ENCODE results near the gene PRKCH.

The PRKCH gene

GRCh38 chr14:61334197-61334701, 12.9 kb downstream of the PRKCH start:
- no CpG with 5 or more reads among the region's 11 CpGs for WGBS (ENCODE audit: insufficient coverage, insufficient read length)
- H3K36me3 ChIP-seq (ENCODE audit: control insufficient read depth, insufficient read depth, low read length) = no peaks in the 10 kb centered on the region

GRCh38 chr14:61335049-61335448, 13.7 kb downstream of the PRKCH start:
- H3K27me3 ChIP-seq (ENCODE audit: control insufficient read depth, insufficient read depth, low read length) = no peaks in the 10 kb centered on the region
- H3K27ac ChIP-seq (ENCODE audit: low read length) = no peak overlapping the region
- no peaks in the 10 kb centered on the region for H3K36me3 ChIP-seq (ENCODE audit: control insufficient read depth, insufficient read depth, low read length)
- no peak overlapping the region for H3K4me3 ChIP-seq (ENCODE audit: low read length)
- WGBS (ENCODE audit: insufficient coverage, insufficient read length) = no CpG with 5 or more reads among the region's 3 CpGs
- DNase-seq (ENCODE audit: low read depth, low spot score) = no peak
- H3K4me1 ChIP-seq (ENCODE audit: control insufficient read depth, insufficient read depth, low read length) = no peaks in the 10 kb centered on the region
- no peaks in the 10 kb centered on the region for H3K9me3 ChIP-seq (ENCODE audit: control insufficient read depth, insufficient read depth, low read length)

More at GRCh38 chr14:61334197-61334701, 12.9 kb downstream of the PRKCH start:
- Histone ChIP-seq H3K4me3 (ENCODE audit: low read length) (no peak overlapping the region), H3K27me3 (ENCODE audit: control insufficient read depth, insufficient read depth, low read length) (no peaks in the 10 kb centered on the region), H3K9me3 (ENCODE audit: control insufficient read depth, insufficient read depth, low read length) (no peaks in the 10 kb centered on the region), H3K4me1 (ENCODE audit: control insufficient read depth, insufficient read depth, low read length) (no peaks in the 10 kb centered on the region), H3K27ac (ENCODE audit: low read length) (no peak overlapping the region)
- no peak for DNase-seq (ENCODE audit: low read depth, low spot score)

GRCh38 chr14:61335671-61336275, 14.4 kb downstream of the PRKCH start:
- no peak overlapping the region for H3K4me3 ChIP-seq (ENCODE audit: low read length)
- H3K27ac ChIP-seq (ENCODE audit: low read length) = no peak overlapping the region
- H3K36me3 ChIP-seq (ENCODE audit: control insufficient read depth, insufficient read depth, low read length) = no peaks in the 10 kb centered on the region
- no peak for DNase-seq (ENCODE audit: low read depth, low spot score)
- H3K9me3 ChIP-seq (ENCODE audit: control insufficient read depth, insufficient read depth, low read length) = no peaks in the 10 kb centered on the region
- H3K27me3 ChIP-seq (ENCODE audit: control insufficient read depth, insufficient read depth, low read length) = no peaks in the 10 kb centered on the region
- no peaks in the 10 kb centered on the region for H3K4me1 ChIP-seq (ENCODE audit: control insufficient read depth, insufficient read depth, low read length)
- WGBS (ENCODE audit: insufficient coverage, insufficient read length) = no CpG with 5 or more reads among the region's 1 CpG

GRCh38 chr14:61337893-61338292, 16.5 kb downstream of the PRKCH start:
- Histone ChIP-seq H3K9me3 (ENCODE audit: control insufficient read depth, insufficient read depth, low read length) (no peaks in the 10 kb centered on the region), H3K36me3 (ENCODE audit: control insufficient read depth, insufficient read depth, low read length) (no peaks in the 10 kb centered on the region), H3K4me3 (ENCODE audit: low read length) (no peak overlapping the region), H3K27ac (ENCODE audit: low read length) (no peak overlapping the region), H3K4me1 (ENCODE audit: control insufficient read depth, insufficient read depth, low read length) (no peaks in the 10 kb centered on the region), H3K27me3 (ENCODE audit: control insufficient read depth, insufficient read depth, low read length) (no peaks in the 10 kb centered on the region)
- no CpG with 5 or more reads among the region's 4 CpGs for WGBS (ENCODE audit: insufficient coverage, insufficient read length)
- DNase-seq (ENCODE audit: low read depth, low spot score) = no peak

GRCh38 chr14:61338457-61338856, 17.1 kb downstream of the PRKCH start:
- H3K27ac ChIP-seq (ENCODE audit: low read length) = no peak overlapping the region
- no peaks in the 10 kb centered on the region for H3K4me1 ChIP-seq (ENCODE audit: control insufficient read depth, insufficient read depth, low read length)
- no peaks in the 10 kb centered on the region for H3K36me3 ChIP-seq (ENCODE audit: control insufficient read depth, insufficient read depth, low read length)
- DNase-seq (ENCODE audit: low read depth, low spot score) = no peak
- no peaks in the 10 kb centered on the region for H3K27me3 ChIP-seq (ENCODE audit: control insufficient read depth, insufficient read depth, low read length)
- no CpG with 5 or more reads among the region's 2 CpGs for WGBS (ENCODE audit: insufficient coverage, insufficient read length)
- no peaks in the 10 kb centered on the region for H3K9me3 ChIP-seq (ENCODE audit: control insufficient read depth, insufficient read depth, low read length)
- H3K4me3 ChIP-seq (ENCODE audit: low read length) = no peak overlapping the region

- WGBS (ENCODE audit: insufficient coverage, insufficient read length) = no CpG with 5 or more reads among the region's 5 CpGs
Observed at GRCh38 chr14:61341275-61342206, 20.2 kb downstream of the PRKCH start.

GRCh38 chr14:61342486-61342885, 21.1 kb downstream of the PRKCH start:
- Histone ChIP-seq H3K4me3 (ENCODE audit: low read length) (no peak overlapping the region), H3K9me3 (ENCODE audit: control insufficient read depth, insufficient read depth, low read length) (no peaks in the 10 kb centered on the region), H3K36me3 (ENCODE audit: control insufficient read depth, insufficient read depth, low read length) (no peaks in the 10 kb centered on the region), H3K27ac (ENCODE audit: low read length) (no peak overlapping the region), H3K4me1 (ENCODE audit: control insufficient read depth, insufficient read depth, low read length) (no peaks in the 10 kb centered on the region), H3K27me3 (ENCODE audit: control insufficient read depth, insufficient read depth, low read length) (no peaks in the 10 kb centered on the region)
- WGBS (ENCODE audit: insufficient coverage, insufficient read length) = no CpG with 5 or more reads among the region's 5 CpGs
- DNase-seq (ENCODE audit: low read depth, low spot score) = no peak

More at GRCh38 chr14:61341275-61342206, 20.2 kb downstream of the PRKCH start:
- Histone ChIP-seq H3K4me3 (ENCODE audit: low read length) (no peak overlapping the region), H3K9me3 (ENCODE audit: control insufficient read depth, insufficient read depth, low read length) (no peaks in the 10 kb centered on the region), H3K27me3 (ENCODE audit: control insufficient read depth, insufficient read depth, low read length) (no peaks in the 10 kb centered on the region), H3K4me1 (ENCODE audit: control insufficient read depth, insufficient read depth, low read length) (no peaks in the 10 kb centered on the region), H3K36me3 (ENCODE audit: control insufficient read depth, insufficient read depth, low read length) (no peaks in the 10 kb centered on the region), H3K27ac (ENCODE audit: low read length) (no peak overlapping the region)
- DNase-seq (ENCODE audit: low read depth, low spot score) = no peak

- WGBS (ENCODE audit: insufficient coverage, insufficient read length) = no CpG with 5 or more reads among the region's 5 CpGs
- H3K27ac ChIP-seq (ENCODE audit: low read length) = no peak overlapping the region
- no peaks in the 10 kb centered on the region for H3K27me3 ChIP-seq (ENCODE audit: control insufficient read depth, insufficient read depth, low read length)
- no peaks in the 10 kb centered on the region for H3K9me3 ChIP-seq (ENCODE audit: control insufficient read depth, insufficient read depth, low read length)
- DNase-seq (ENCODE audit: low read depth, low spot score) = no peak
- no peak overlapping the region for H3K4me3 ChIP-seq (ENCODE audit: low read length)
- no peaks in the 10 kb centered on the region for H3K36me3 ChIP-seq (ENCODE audit: control insufficient read depth, insufficient read depth, low read length)
- no peaks in the 10 kb centered on the region for H3K4me1 ChIP-seq (ENCODE audit: control insufficient read depth, insufficient read depth, low read length)
Observed at GRCh38 chr14:61342932-61343331, 21.6 kb downstream of the PRKCH start.

- no CpG with 5 or more reads among the region's 1 CpG for WGBS (ENCODE audit: insufficient coverage, insufficient read length)
Observed at GRCh38 chr14:61343471-61343870, 22.1 kb downstream of the PRKCH start.

GRCh38 chr14:61343991-61344405, 22.6 kb downstream of the PRKCH start:
- Histone ChIP-seq H3K27ac (ENCODE audit: low read length) (no peak overlapping the region), H3K27me3 (ENCODE audit: control insufficient read depth, insufficient read depth, low read length) (no peaks in the 10 kb centered on the region), H3K36me3 (ENCODE audit: control insufficient read depth, insufficient read depth, low read length) (no peaks in the 10 kb centered on the region), H3K4me3 (ENCODE audit: low read length) (no peak overlapping the region), H3K9me3 (ENCODE audit: control insufficient read depth, insufficient read depth, low read length) (no peaks in the 10 kb centered on the region), H3K4me1 (ENCODE audit: control insufficient read depth, insufficient read depth, low read length) (no peaks in the 10 kb centered on the region)
- no peak for DNase-seq (ENCODE audit: low read depth, low spot score)
- no CpG with 5 or more reads among the region's 4 CpGs for WGBS (ENCODE audit: insufficient coverage, insufficient read length)

More at GRCh38 chr14:61343471-61343870, 22.1 kb downstream of the PRKCH start:
- no peaks in the 10 kb centered on the region for H3K4me1 ChIP-seq (ENCODE audit: control insufficient read depth, insufficient read depth, low read length)
- DNase-seq (ENCODE audit: low read depth, low spot score) = no peak
- H3K36me3 ChIP-seq (ENCODE audit: control insufficient read depth, insufficient read depth, low read length) = no peaks in the 10 kb centered on the region
- no peaks in the 10 kb centered on the region for H3K9me3 ChIP-seq (ENCODE audit: control insufficient read depth, insufficient read depth, low read length)
- no peak overlapping the region for H3K27ac ChIP-seq (ENCODE audit: low read length)
- H3K4me3 ChIP-seq (ENCODE audit: low read length) = no peak overlapping the region
- no peaks in the 10 kb centered on the region for H3K27me3 ChIP-seq (ENCODE audit: control insufficient read depth, insufficient read depth, low read length)
